ENCODE results near the gene RAPGEF4.

DNA sequence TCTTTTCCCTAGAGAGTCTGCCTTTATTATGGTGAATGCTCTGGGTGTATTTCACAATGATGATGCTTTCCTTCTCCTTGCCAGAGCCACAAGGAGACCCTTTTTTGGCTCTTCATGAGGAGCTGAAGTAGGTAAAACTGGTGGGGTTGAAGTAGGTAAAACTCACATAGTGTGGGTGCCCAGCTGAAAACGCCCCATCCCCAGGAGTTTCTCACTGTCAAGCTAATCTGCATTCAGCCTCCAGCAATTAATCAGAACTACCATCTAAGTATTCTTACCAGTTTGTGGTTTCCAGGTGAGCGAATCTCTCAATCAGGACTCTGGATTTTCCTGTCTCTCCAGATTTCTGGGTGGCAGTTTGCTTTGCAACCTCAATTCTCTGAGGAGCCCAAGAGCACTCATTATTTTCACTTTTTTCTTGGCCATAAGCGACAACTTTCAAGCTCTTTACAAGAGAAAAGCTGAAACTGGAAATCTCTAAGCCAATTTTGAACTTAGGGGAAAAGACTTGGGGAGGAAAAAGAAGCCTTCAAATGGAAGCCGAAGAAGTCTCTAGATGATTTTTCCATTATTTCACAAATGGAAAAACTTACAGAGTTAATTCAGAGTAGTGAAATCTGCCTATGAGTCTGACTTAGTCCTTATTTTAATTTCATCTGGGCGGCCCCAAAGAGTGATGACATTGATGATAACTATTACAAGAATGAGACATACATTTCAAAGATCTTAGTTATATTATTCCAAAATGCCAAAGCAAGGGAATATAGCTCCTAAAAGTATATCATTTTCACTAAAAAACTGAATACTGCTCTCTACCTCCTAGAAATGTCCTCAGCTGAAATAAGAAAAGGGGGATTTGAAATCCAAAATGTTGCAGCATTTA is 218.6 kb downstream of the RAPGEF4 start:
- TF ChIP-seq, protein P1, sequence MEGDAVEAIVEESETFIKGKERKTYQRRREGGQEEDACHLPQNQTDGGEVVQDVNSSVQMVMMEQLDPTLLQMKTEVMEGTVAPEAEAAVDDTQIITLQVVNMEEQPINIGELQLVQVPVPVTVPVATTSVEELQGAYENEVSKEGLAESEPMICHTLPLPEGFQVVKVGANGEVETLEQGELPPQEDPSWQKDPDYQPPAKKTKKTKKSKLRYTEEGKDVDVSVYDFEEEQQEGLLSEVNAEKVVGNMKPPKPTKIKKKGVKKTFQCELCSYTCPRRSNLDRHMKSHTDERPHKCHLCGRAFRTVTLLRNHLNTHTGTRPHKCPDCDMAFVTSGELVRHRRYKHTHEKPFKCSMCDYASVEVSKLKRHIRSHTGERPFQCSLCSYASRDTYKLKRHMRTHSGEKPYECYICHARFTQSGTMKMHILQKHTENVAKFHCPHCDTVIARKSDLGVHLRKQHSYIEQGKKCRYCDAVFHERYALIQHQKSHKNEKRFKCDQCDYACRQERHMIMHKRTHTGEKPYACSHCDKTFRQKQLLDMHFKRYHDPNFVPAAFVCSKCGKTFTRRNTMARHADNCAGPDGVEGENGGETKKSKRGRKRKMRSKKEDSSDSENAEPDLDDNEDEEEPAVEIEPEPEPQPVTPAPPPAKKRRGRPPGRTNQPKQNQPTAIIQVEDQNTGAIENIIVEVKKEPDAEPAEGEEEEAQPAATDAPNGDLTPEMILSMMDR (conservative IDR thresholded peaks at IDR 0.05; ENCODE audit: low read length), result no peak
- no peak for TF ChIP-seq EZH2phosphoT487 (IDR thresholded peaks at IDR 0.05; ENCODE audit: borderline replicate concordance)
